ENCODE results near the gene ATP6V0D1.

DNA sequence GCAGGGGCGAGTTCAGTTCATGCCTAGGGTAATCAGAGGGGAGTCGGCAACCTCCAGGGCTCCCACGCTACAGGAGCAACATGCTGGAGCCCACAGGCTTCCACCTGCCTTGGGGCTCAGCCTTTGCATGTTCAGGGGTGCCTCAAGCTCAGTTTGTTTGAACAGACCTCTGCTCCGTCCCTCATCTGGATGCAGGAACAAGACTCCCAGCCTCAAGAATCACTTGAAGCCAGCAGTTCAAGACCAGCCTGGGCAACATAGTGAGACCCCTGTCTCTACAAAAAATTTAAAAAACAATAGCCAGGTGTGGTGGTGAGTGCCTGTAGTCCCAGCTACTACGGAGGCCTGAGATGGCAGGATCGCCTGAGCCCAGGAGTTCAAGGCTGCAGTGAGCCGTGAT is 54.9 kb downstream of the ATP6V0D1 start:
- TF ChIP-seq POLR2A (IDR thresholded peaks at IDR 0.05; ENCODE audit: low read length) (no peak), GATA1 (IDR thresholded peaks at IDR 0.05; ENCODE audit: low read depth, low read length) (no peak)

Data from erythroblast (primary cell).